Endothelial cell (in vitro differentiated cells): ENCODE measurements around the gene ZNF576. TPM values are rescaled to one million over a fixed set of nuclear protein-coding genes. Genes with fewer than 3 reads are reported as not detected.

ENCODE experiments used
- DNase-seq: peaks from one replicate; pipeline ENCODE4 v3.0.0; 2021; ENCODE audit warnings: low spot score
- H3K27ac Mint-ChIP-seq: one replicate; pipeline ENCODE4 v1.8.0; 2021; ENCODE audit warnings: mixed read lengths, inconsistent platforms; ENCODE audit not compliant: unreplicated experiment
- H3K27me3 Mint-ChIP-seq: one replicate; pipeline ENCODE4 v1.8.0; 2021; ENCODE audit warnings: mild to moderate bottlenecking, moderate library complexity, mixed read lengths, inconsistent platforms; ENCODE audit not compliant: unreplicated experiment
- H3K36me3 Mint-ChIP-seq: one replicate; pipeline ENCODE4 v1.8.0; 2021; ENCODE audit warnings: mild to moderate bottlenecking, low read depth, mixed read lengths, inconsistent platforms; ENCODE audit not compliant: unreplicated experiment
- H3K4me1 Mint-ChIP-seq: one replicate; pipeline ENCODE4 v1.8.0; 2021; ENCODE audit warnings: mild to moderate bottlenecking, mixed read lengths, inconsistent platforms; ENCODE audit not compliant: unreplicated experiment
- H3K4me3 Mint-ChIP-seq: one replicate; pipeline ENCODE4 v1.8.0; 2021; ENCODE audit warnings: mild to moderate bottlenecking, mixed read lengths, inconsistent platforms; ENCODE audit not compliant: unreplicated experiment
- H3K9me3 Mint-ChIP-seq: one replicate; pipeline ENCODE4 v1.8.0; 2021; ENCODE audit warnings: mixed read lengths, inconsistent platforms; ENCODE audit not compliant: unreplicated experiment
- total RNA-seq: library from RNA; stranded (reverse); fragmentation: NEBNext Ultra II Directional; extraction: Animal tissue kit (Norgen Biotek cat#: 25700); gene quantifications from one replicate; pipeline ENCODE4 v1.2.1, GENCODE V29; 2021; ENCODE audit not compliant: unreplicated experiment
- TF ChIP-seq, protein P1 (sequence below): fragments of 200-600 bp; sonication (generic); IDR thresholded peaks from one replicate; pipeline ENCODE4 v1.5.0; 2021; ENCODE audit warnings: antibody characterized with exemption; ENCODE audit not compliant: unreplicated experiment

ZNF576 gene
- total RNA-seq, 1 donor from 2014 or later = 10.7 TPM

DNA sequence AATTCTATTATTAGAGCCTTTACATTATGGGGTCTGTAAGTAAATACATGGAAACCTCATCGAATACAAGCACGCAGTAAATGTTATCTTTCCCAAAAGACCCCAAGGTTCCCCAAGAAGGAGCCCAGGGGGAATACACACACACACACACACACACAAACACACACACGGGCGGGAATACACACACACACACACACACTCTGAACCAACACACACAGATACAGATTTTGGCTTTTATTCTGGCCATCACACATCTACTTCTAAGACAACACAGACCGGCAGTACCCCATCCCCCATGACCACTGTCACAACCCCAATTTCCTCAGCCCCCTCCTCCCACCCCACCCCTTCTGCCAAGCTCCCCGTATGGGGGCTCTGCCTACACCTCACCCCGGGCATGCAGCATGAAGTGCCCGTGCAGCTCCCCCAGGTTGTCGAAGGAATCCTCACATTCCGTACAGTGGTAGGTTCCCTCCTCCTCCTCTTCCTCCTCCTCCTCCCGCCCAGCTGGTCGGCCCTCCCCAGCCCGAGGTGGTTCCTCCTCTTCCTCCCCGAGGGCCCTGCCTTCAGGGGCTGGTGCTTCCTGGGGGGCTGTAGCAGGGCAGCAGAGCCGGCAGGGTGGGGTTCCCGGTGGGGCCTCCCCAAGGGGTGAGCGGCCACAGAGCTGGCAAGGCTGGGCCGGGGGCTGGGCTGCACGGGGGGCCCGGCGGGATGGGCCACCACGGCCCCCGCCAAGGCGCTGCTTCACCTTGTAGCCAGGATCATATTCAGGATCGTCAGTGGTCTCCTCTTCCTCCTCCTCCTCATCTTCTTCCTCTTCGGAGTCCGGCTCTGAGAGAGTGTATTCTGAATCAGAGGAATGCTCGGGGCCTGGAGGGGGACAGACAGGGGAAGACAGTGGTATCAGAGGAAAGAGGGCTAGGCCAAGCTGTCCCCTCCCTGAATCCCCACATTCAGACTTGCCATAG is 11.1 kb downstream of the ZNF576 start:
- H3K36me3 Mint-ChIP-seq = peaks cover 35% of the 10 kb centered on the region

GRCh38 chr19:43609872-43610271 is 13.5 kb downstream of the ZNF576 start:
- H3K27ac Mint-ChIP-seq = peak overlapping the region; percentile 42
- peaks cover 5% of the 10 kb centered on the region for H3K27me3 Mint-ChIP-seq
- H3K36me3 Mint-ChIP-seq = peaks cover 54% of the 10 kb centered on the region
- H3K4me3 Mint-ChIP-seq = no peak overlapping the region
- peaks cover 27% of the 10 kb centered on the region for H3K4me1 Mint-ChIP-seq
- no peak for DNase-seq
- TF ChIP-seq, protein P1, sequence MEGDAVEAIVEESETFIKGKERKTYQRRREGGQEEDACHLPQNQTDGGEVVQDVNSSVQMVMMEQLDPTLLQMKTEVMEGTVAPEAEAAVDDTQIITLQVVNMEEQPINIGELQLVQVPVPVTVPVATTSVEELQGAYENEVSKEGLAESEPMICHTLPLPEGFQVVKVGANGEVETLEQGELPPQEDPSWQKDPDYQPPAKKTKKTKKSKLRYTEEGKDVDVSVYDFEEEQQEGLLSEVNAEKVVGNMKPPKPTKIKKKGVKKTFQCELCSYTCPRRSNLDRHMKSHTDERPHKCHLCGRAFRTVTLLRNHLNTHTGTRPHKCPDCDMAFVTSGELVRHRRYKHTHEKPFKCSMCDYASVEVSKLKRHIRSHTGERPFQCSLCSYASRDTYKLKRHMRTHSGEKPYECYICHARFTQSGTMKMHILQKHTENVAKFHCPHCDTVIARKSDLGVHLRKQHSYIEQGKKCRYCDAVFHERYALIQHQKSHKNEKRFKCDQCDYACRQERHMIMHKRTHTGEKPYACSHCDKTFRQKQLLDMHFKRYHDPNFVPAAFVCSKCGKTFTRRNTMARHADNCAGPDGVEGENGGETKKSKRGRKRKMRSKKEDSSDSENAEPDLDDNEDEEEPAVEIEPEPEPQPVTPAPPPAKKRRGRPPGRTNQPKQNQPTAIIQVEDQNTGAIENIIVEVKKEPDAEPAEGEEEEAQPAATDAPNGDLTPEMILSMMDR = no peak
- no peaks in the 10 kb centered on the region for H3K9me3 Mint-ChIP-seq

More for the DNA sequence above, 11.1 kb downstream of the ZNF576 start:
- DNase-seq = no peak
- H3K4me3 Mint-ChIP-seq = peak overlapping the region; percentile 85
- H3K27me3 Mint-ChIP-seq = peaks cover 7% of the 10 kb centered on the region
- H3K4me1 Mint-ChIP-seq = peaks cover 27% of the 10 kb centered on the region
- H3K27ac Mint-ChIP-seq = no peak overlapping the region
- H3K9me3 Mint-ChIP-seq = no peaks in the 10 kb centered on the region
- TF ChIP-seq, protein P1 = no peak

DNA sequence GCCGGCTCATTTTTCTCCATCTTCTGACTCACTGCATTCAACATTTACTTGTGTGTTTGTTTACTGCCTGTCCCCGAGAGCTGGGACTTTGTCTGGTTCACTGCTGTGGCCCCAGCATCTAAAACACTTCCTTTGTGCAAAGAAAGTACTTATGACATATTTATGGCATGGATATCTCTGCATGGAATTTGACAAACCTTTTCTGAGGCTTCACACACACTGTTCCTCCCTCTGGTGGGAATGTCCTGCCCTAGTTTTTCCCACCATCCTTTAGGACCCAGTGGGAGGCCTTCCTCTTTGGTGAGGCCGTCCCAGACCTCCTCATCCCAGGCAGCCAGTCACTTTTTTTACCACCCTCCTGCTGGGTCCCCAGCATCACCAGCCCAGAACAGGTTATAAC is 14.1 kb downstream of the ZNF576 start:
- Mint-ChIP-seq H3K27me3 (peaks cover 5% of the 10 kb centered on the region), H3K27ac (peak overlapping the region; percentile 90), H3K4me3 (peak overlapping the region; percentile 65), H3K36me3 (peaks cover 53% of the 10 kb centered on the region), H3K9me3 (no peaks in the 10 kb centered on the region), H3K4me1 (peaks cover 28% of the 10 kb centered on the region)
- TF ChIP-seq, protein P1 = no peak
- DNase-seq = no peak

GRCh38 chr19:43611788-43612187 is 15.4 kb downstream of the ZNF576 start, which contains the start of gene SRRM5:
Gene SRRM5 (plus strand): TSS chr19:43612088. CDS start chr19:43612122, 34 bp downstream.
- H3K27ac Mint-ChIP-seq = peak within 1 kb of the TSS; percentile 90
- H3K9me3 Mint-ChIP-seq = no peaks in the 10 kb centered on the region
- H3K4me1 Mint-ChIP-seq = peaks cover 34% of the 10 kb centered on the region
- DNase-seq = no peak
- peaks cover 5% of the 10 kb centered on the region for H3K27me3 Mint-ChIP-seq
- H3K36me3 Mint-ChIP-seq = peaks cover 48% of the 10 kb centered on the region
- TF ChIP-seq, protein P1 = no peak
- H3K4me3 Mint-ChIP-seq = peak within 1 kb of the TSS; percentile 72

DNA sequence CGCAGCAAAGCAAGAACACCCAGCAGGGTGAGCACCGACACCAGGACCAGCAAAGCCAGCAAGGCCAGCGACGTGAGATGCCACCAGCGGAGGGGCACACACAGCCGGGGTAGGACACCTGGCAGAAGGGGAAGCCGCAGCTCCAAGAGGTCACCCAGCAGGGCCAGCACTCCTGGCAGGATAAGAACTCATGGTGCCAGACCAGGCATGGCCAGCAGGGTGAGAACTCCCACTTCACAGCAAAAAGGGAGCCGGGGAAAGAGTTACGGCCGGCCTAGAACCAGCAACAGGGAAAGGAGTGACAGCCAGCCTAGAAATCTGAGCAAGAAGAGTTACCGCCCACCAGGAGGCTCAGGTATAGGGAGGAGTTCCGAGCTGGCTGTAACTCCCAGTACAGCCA is 16.0 kb downstream of the ZNF576 start:
- DNase-seq = no peak
- Mint-ChIP-seq H3K27me3 (peaks cover 5% of the 10 kb centered on the region), H3K4me3 (peak overlapping the region; percentile 72), H3K36me3 (peaks cover 43% of the 10 kb centered on the region), H3K4me1 (peaks cover 31% of the 10 kb centered on the region), H3K9me3 (no peaks in the 10 kb centered on the region), H3K27ac (peak overlapping the region; percentile 21)
- TF ChIP-seq, protein P1 = peak; percentile 14
